Measurements from ENCODE around the gene FAM234B. TPM values are rescaled to one million over a fixed set of nuclear protein-coding genes. Genes with fewer than 3 reads are reported as not detected.

FAM234B gene
- total RNA-seq, 1 experiment from 2014 or later = 7.5 TPM

DNA sequence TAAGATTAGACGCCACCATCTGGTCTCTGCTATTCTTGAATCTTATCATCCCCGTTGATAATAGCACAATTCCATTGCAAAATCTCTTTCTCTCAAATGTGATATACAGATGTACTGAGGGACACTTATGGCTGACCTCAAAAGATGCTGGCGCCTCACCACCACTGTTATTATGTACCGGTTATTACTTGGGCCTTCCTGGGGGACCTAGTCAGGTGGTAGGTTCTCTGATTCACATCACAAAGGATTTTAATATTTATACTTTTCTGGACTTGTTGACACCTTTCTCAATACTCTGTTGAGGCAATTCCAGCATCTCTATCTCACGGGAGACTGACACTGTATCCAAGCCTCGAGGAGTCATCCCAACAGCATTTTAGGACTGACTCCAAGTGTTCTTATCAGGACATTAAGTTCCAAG lies 21.3 kb upstream of the FAM234B start:
- POLR2A ChIA-PET (ENCODE audit: unreplicated experiment) = interaction anchor here (0.7 kb wide), 1 partner anchor 199 kb away, joined by 4 read pairs; no protein-coding TSS in a partner anchor
- H3K9me2 ChIP-seq (ENCODE audit: insufficient read depth) = no peaks in the 10 kb centered on the region
- no peak overlapping the region for H3K27ac ChIP-seq
- TF ChIP-seq, protein P1, sequence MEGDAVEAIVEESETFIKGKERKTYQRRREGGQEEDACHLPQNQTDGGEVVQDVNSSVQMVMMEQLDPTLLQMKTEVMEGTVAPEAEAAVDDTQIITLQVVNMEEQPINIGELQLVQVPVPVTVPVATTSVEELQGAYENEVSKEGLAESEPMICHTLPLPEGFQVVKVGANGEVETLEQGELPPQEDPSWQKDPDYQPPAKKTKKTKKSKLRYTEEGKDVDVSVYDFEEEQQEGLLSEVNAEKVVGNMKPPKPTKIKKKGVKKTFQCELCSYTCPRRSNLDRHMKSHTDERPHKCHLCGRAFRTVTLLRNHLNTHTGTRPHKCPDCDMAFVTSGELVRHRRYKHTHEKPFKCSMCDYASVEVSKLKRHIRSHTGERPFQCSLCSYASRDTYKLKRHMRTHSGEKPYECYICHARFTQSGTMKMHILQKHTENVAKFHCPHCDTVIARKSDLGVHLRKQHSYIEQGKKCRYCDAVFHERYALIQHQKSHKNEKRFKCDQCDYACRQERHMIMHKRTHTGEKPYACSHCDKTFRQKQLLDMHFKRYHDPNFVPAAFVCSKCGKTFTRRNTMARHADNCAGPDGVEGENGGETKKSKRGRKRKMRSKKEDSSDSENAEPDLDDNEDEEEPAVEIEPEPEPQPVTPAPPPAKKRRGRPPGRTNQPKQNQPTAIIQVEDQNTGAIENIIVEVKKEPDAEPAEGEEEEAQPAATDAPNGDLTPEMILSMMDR (conservative IDR thresholded peaks at IDR 0.05) = no peak
- TF ChIP-seq EZH2 (IDR thresholded peaks at IDR 0.05; ENCODE audit: low read depth) = no peak
- H3K27me3 ChIP-seq (ENCODE audit: insufficient read depth, low read depth) = no peaks in the 10 kb centered on the region
- no peak for DNase-seq
- H2AFZ ChIP-seq = no peak overlapping the region
- no peaks in the 10 kb centered on the region for H3K36me3 ChIP-seq (ENCODE audit: low read depth)
- no peak overlapping the region for H3K4me2 ChIP-seq
- H3F3A ChIP-seq (ENCODE audit: insufficient read depth, low read depth) = no peaks in the 10 kb centered on the region
- H4K20me1 ChIP-seq (ENCODE audit: insufficient read depth) = no peaks in the 10 kb centered on the region
- BruUV-seq (replicated peaks) = no TSS peak
- intact Hi-C loops (cut with micrococcal nuclease; ENCODE audit: unreplicated experiment) = loop anchor here (5.0 to 10.0 kb wide), 3 partner anchors 234 to 1142 kb away; no protein-coding TSS in a partner anchor
- no peak overlapping the region for H3K4me3 ChIP-seq
- H3K9me3 ChIP-seq (ENCODE audit: insufficient read depth, low read depth) = no peaks in the 10 kb centered on the region
- no peaks in the 10 kb centered on the region for H3K79me2 ChIP-seq (ENCODE audit: low read depth)
- CTCF ChIA-PET = no interaction called here
- H3K4me1 ChIP-seq (replicated peaks; ENCODE audit: insufficient read depth) = no peaks in the 10 kb centered on the region

DNA sequence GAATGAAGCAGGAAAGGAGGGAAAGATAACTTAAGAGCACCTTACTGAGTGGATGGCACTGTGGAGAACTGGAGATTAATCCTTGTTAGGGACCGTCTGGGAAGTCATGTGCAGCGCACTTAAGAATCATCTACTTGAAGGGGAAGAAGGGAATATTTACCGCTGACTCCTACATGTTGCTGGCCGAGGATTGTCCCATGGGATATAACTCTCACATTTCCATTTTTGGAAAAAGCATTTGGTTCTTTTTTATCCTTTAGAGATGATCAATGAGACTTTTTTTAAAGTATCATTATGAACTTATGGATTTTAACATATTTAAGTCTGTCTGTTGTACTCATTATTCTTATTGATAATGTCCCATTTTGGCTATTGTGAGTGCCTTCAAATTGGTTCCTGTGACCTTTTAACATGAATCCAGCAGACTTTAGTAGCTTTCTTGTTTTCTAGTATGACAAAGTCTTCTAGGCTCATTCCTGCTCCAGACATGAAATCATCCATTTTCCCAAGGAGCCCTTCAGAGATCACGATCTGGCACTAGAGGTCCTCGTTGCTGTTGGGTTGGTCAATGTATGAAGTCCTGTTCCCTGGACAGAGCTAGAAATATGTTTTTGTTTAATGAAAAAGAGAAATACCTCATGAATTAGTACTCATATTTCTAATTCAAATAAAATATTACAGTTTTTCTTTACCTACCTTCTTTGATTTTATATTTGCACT lies 20.2 kb upstream of the FAM234B start:
- ChIA-PET CTCF (interaction anchor here (0.5 to 2.1 kb wide), 21 partner anchors 11 to 1143 kb away, joined by 3 to 15 read pairs (median 4); partner anchors contain the start of gene EMP1), POLR2A (ENCODE audit: unreplicated experiment) (interaction anchor here (0.6 kb wide), 2 partner anchors 33 to 650 kb away, joined by 3 to 5 read pairs; no protein-coding TSS in a partner anchor)
- H3K36me3 ChIP-seq (ENCODE audit: low read depth) = no peaks in the 10 kb centered on the region
- no peak overlapping the region for H3K27ac ChIP-seq
- no peaks in the 10 kb centered on the region for H3K27me3 ChIP-seq (ENCODE audit: insufficient read depth, low read depth)
- DNase-seq = peak; percentile 54 to 57
- no peak overlapping the region for H2AFZ ChIP-seq
- H3K4me1 ChIP-seq (replicated peaks; ENCODE audit: insufficient read depth) = no peaks in the 10 kb centered on the region
- no peak overlapping the region for H3K4me2 ChIP-seq
- no TSS peak for BruUV-seq (replicated peaks)
- intact Hi-C loops (cut with micrococcal nuclease; ENCODE audit: unreplicated experiment) = loop anchor here (1.0 to 10.0 kb wide), 9 partner anchors 74 to 1141 kb away; no protein-coding TSS in a partner anchor
- no peaks in the 10 kb centered on the region for H3F3A ChIP-seq (ENCODE audit: insufficient read depth, low read depth)
- H4K20me1 ChIP-seq (ENCODE audit: insufficient read depth) = no peaks in the 10 kb centered on the region
- H3K79me2 ChIP-seq (ENCODE audit: low read depth) = no peaks in the 10 kb centered on the region
- H3K9me3 ChIP-seq (ENCODE audit: insufficient read depth, low read depth) = no peaks in the 10 kb centered on the region
- no peak for TF ChIP-seq EZH2 (IDR thresholded peaks at IDR 0.05; ENCODE audit: low read depth)
- TF ChIP-seq, protein P1 (conservative IDR thresholded peaks at IDR 0.05) = peak; percentile 69
- no peak overlapping the region for H3K4me3 ChIP-seq
- no peaks in the 10 kb centered on the region for H3K9me2 ChIP-seq (ENCODE audit: insufficient read depth)

DNA sequence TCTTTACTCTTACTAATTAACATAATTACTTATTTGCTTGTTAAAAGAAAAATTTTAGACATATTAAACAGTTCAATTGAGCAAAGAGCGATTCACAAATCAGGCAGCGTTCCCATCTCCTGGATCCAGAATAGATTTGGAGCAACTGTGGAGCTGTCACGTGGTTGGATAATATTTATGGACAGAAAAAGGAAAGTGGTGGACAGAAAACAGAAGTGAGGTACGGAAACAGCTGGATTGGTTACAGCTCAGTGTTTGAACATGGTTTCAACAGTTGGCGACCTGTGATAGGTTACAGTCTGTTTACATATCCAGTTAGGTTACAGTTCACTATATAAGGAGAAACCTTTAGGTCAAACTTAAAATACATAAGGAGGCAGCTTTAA lies 19.7 kb upstream of the FAM234B start:
- Histone ChIP-seq H3F3A (ENCODE audit: insufficient read depth, low read depth) (no peaks in the 10 kb centered on the region), H3K4me1 (replicated peaks; ENCODE audit: insufficient read depth) (no peaks in the 10 kb centered on the region), H3K9me3 (ENCODE audit: insufficient read depth, low read depth) (no peaks in the 10 kb centered on the region), H3K36me3 (ENCODE audit: low read depth) (no peaks in the 10 kb centered on the region), H4K20me1 (ENCODE audit: insufficient read depth) (no peaks in the 10 kb centered on the region), H2AFZ (no peak overlapping the region), H3K27ac (no peak overlapping the region), H3K9me2 (ENCODE audit: insufficient read depth) (no peaks in the 10 kb centered on the region), H3K4me2 (no peak overlapping the region), H3K4me3 (no peak overlapping the region), H3K27me3 (ENCODE audit: insufficient read depth, low read depth) (no peaks in the 10 kb centered on the region), H3K79me2 (ENCODE audit: low read depth) (no peaks in the 10 kb centered on the region)
- intact Hi-C loops (cut with micrococcal nuclease; ENCODE audit: unreplicated experiment) = loop anchor here (1.0 to 10.0 kb wide), 9 partner anchors 74 to 1140 kb away; no protein-coding TSS in a partner anchor
- DNase-seq = no peak
- CTCF ChIA-PET = interaction anchor here (0.5 to 2.1 kb wide), 20 partner anchors 10 to 1143 kb away, joined by 3 to 15 read pairs (median 4); partner anchors contain the start of gene EMP1
- POLR2A ChIA-PET (ENCODE audit: unreplicated experiment) = interaction anchor here (0.6 to 0.7 kb wide), 3 partner anchors 32 to 649 kb away, joined by 3 to 6 read pairs (median 5); no protein-coding TSS in a partner anchor
- TF ChIP-seq, protein P1 (conservative IDR thresholded peaks at IDR 0.05) = no peak
- no peak for TF ChIP-seq EZH2 (IDR thresholded peaks at IDR 0.05; ENCODE audit: low read depth)
- no TSS peak for BruUV-seq (replicated peaks)
